ENCODE measurements around the gene ACAA1. TPM values are rescaled to one million over a fixed set of nuclear protein-coding genes. Genes with fewer than 3 reads are reported as not detected.

The ACAA1 gene
- total and polyA plus RNA-seq, 2 experiments from 2014 or later = 141 to 250 TPM

DNA sequence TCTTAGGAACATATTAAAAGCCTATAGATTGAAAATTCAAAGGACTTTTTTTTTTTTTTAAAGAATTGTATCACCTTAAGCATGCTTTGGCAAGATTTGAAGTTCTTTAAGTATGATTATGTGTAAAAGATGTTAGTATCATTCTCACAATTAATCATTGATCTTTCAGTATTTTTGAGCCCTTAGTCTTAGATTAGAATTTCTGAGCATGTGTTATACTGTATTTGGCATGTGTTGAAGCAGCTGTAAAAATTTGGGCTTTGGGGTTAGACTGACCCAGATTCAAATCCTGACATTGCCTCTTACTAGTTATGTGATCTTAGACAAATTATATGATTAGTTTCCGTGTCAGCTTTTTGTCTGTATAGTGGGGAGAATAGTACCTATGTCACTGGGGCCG is 34.7 kb upstream of the ACAA1 start:
- Histone ChIP-seq H3K27ac (no peak overlapping the region), H3K27me3 (no peaks in the 10 kb centered on the region), H2AFZ (no peak overlapping the region), H3K4me3 (no peak overlapping the region), H3K4me1 (ENCODE audit: insufficient read depth) (peaks cover 7% of the 10 kb centered on the region), H4K20me1 (ENCODE audit: insufficient read depth, poor library complexity, severe bottlenecking) (peaks cover 63% of the 10 kb centered on the region), H3K79me2 (peaks cover 99% of the 10 kb centered on the region), H3K9me2 (replicated peaks; ENCODE audit: insufficient read depth) (no peaks in the 10 kb centered on the region), H3K9me3 (ENCODE audit: low read depth) (no peaks in the 10 kb centered on the region), H3K36me3 (replicated peaks; ENCODE audit: insufficient read depth, low read depth) (no peaks in the 10 kb centered on the region), H3K4me2 (no peak overlapping the region)
- TF ChIP-seq CTCF (IDR thresholded peaks at IDR 0.05; ENCODE audit: poor library complexity) (no peak), EZH2 (IDR thresholded peaks at IDR 0.05; ENCODE audit: borderline replicate concordance) (no peak), EZH2phosphoT487 (IDR thresholded peaks at IDR 0.05; ENCODE audit: low read depth, severe bottlenecking, unreplicated experiment) (no peak)
- DNase-seq (ENCODE audit: low spot score) = no peak
- WGBS (ENCODE audit: low lambda C conversion rate, missing lambda C conversion rate) = 91% methylated on average over 2 of the region's 2 CpGs

GRCh38 chr3:38170722-38171121 is 33.8 kb upstream of the ACAA1 start:
- Histone ChIP-seq H2AFZ (no peak overlapping the region), H3K4me2 (no peak overlapping the region), H3K27ac (no peak overlapping the region), H3K36me3 (replicated peaks; ENCODE audit: insufficient read depth, low read depth) (no peaks in the 10 kb centered on the region), H3K27me3 (no peaks in the 10 kb centered on the region), H3K9me3 (ENCODE audit: low read depth) (no peaks in the 10 kb centered on the region), H3K9me2 (replicated peaks; ENCODE audit: insufficient read depth) (no peaks in the 10 kb centered on the region), H3K79me2 (peaks cover 97% of the 10 kb centered on the region), H4K20me1 (ENCODE audit: insufficient read depth, poor library complexity, severe bottlenecking) (peaks cover 62% of the 10 kb centered on the region), H3K4me3 (no peak overlapping the region), H3K4me1 (ENCODE audit: insufficient read depth) (peaks cover 11% of the 10 kb centered on the region)
- WGBS (ENCODE audit: low lambda C conversion rate, missing lambda C conversion rate) = 91% methylated on average over 4 of the region's 4 CpGs
- TF ChIP-seq EZH2phosphoT487 (IDR thresholded peaks at IDR 0.05; ENCODE audit: low read depth, severe bottlenecking, unreplicated experiment) (no peak), EZH2 (IDR thresholded peaks at IDR 0.05; ENCODE audit: borderline replicate concordance) (no peak), CTCF (IDR thresholded peaks at IDR 0.05; ENCODE audit: poor library complexity) (no peak)
- DNase-seq (ENCODE audit: low spot score) = no peak

- Histone ChIP-seq H3K9me3 (ENCODE audit: low read depth) (no peaks in the 10 kb centered on the region), H3K4me2 (no peak overlapping the region), H3K27ac (no peak overlapping the region), H3K79me2 (peaks cover 81% of the 10 kb centered on the region), H2AFZ (no peak overlapping the region), H3K4me1 (ENCODE audit: insufficient read depth) (peaks cover 15% of the 10 kb centered on the region), H3K36me3 (replicated peaks; ENCODE audit: insufficient read depth, low read depth) (no peaks in the 10 kb centered on the region), H3K27me3 (no peaks in the 10 kb centered on the region), H3K4me3 (no peak overlapping the region), H3K9me2 (replicated peaks; ENCODE audit: insufficient read depth) (no peaks in the 10 kb centered on the region), H4K20me1 (ENCODE audit: insufficient read depth, poor library complexity, severe bottlenecking) (peaks cover 49% of the 10 kb centered on the region)
- WGBS (ENCODE audit: low lambda C conversion rate, missing lambda C conversion rate) = 100% methylated on average over 1 of the region's 1 CpG
- TF ChIP-seq EZH2phosphoT487 (IDR thresholded peaks at IDR 0.05; ENCODE audit: low read depth, severe bottlenecking, unreplicated experiment) = no peak
- TF ChIP-seq CTCF (IDR thresholded peaks at IDR 0.05; ENCODE audit: poor library complexity) = no peak
- no peak for TF ChIP-seq EZH2 (IDR thresholded peaks at IDR 0.05; ENCODE audit: borderline replicate concordance)
- DNase-seq (ENCODE audit: low spot score) = no peak
Measured at GRCh38 chr3:38169027-38169317, 32.0 kb upstream of the ACAA1 start.
